HEK293 (cell line): ENCODE measurements around the gene CNTNAP5.

Source experiments
- CTCF ChIP-seq: fragments of 450-650 bp; formaldehyde crosslinking; IDR thresholded peaks from 2 replicates; pipeline ENCODE4 v1.5.1; 2016; ENCODE audit warnings: missing biosample characterization, missing genetic modification characterization
- ELK4 ChIP-seq: IDR thresholded peaks from 2 replicates; pipeline ENCODE4 v1.6.1; 2011; ENCODE audit warnings: mild to moderate bottlenecking, low read depth, low read length, borderline replicate concordance
- SP7 ChIP-seq: fragments of 450-650 bp; formaldehyde crosslinking; IDR thresholded peaks from 2 replicates; pipeline ENCODE4 v1.5.1; 2016; ENCODE audit warnings: missing biosample characterization, missing genetic modification characterization
- ZFP3 ChIP-seq: fragments of 450-650 bp; formaldehyde crosslinking; IDR thresholded peaks from 2 replicates; pipeline ENCODE4 v1.5.1; 2016; ENCODE audit warnings: low read depth, missing biosample characterization, missing genetic modification characterization
- ZNF121 ChIP-seq: fragments of 450-650 bp; formaldehyde crosslinking; IDR thresholded peaks from 2 replicates; pipeline ENCODE4 v1.5.1; 2016; ENCODE audit warnings: missing biosample characterization, missing genetic modification characterization
- ZNF133 ChIP-seq: fragments of 450-650 bp; formaldehyde crosslinking; IDR thresholded peaks from 2 replicates; pipeline ENCODE4 v1.5.1; 2016; ENCODE audit warnings: missing biosample characterization, missing genetic modification characterization
- ZNF138 ChIP-seq: fragments of 450-650 bp; formaldehyde crosslinking; IDR thresholded peaks from 2 replicates; pipeline ENCODE4 v1.5.1; 2016; ENCODE audit warnings: missing biosample characterization, missing genetic modification characterization, borderline replicate concordance
- ZNF214 ChIP-seq: fragments of 450-650 bp; formaldehyde crosslinking; IDR thresholded peaks from 2 replicates; pipeline ENCODE4 v1.5.1; 2017; ENCODE audit warnings: missing biosample characterization, mild to moderate bottlenecking, missing genetic modification characterization, borderline replicate concordance
- ZNF350 ChIP-seq: fragments of 450-650 bp; formaldehyde crosslinking; IDR thresholded peaks from 2 replicates; pipeline ENCODE4 v1.5.0; 2017; ENCODE audit warnings: missing biosample characterization, mild to moderate bottlenecking, missing genetic modification characterization
- ZNF362 ChIP-seq: fragments of 450-650 bp; formaldehyde crosslinking; IDR thresholded peaks from 2 replicates; pipeline ENCODE4 v1.5.1; 2016; ENCODE audit warnings: missing biosample characterization, missing genetic modification characterization
- ZNF558 ChIP-seq: fragments of 450-650 bp; formaldehyde crosslinking; IDR thresholded peaks from 2 replicates; pipeline ENCODE4 v1.5.1; 2016; ENCODE audit warnings: missing biosample characterization, missing genetic modification characterization
- ZNF639 ChIP-seq: fragments of 450-650 bp; formaldehyde crosslinking; IDR thresholded peaks from 2 replicates; pipeline ENCODE4 v1.5.1; 2016; ENCODE audit warnings: missing biosample characterization, missing genetic modification characterization
- ZNF776 ChIP-seq: fragments of 450-650 bp; formaldehyde crosslinking; IDR thresholded peaks from 2 replicates; pipeline ENCODE4 v1.5.0; 2017; ENCODE audit warnings: missing biosample characterization, missing genetic modification characterization, borderline replicate concordance
- ZNF785 ChIP-seq: fragments of 450-650 bp; formaldehyde crosslinking; IDR thresholded peaks from 2 replicates; pipeline ENCODE4 v1.5.1; 2016; ENCODE audit warnings: missing biosample characterization, missing genetic modification characterization

- TF ChIP-seq CTCF (tag by site-specific recombination) (no peak), ZNF133 (no peak), ZNF785 (tag by site-specific recombination) (no peak), ZNF776 (tag by site-specific recombination) (no peak), ZNF639 (tag by site-specific recombination) (no peak), ELK4 (no peak), ZNF362 (no peak), ZNF121 (no peak), ZNF350 (tag by site-specific recombination) (no peak), ZNF214 (tag by site-specific recombination) (no peak), ZNF558 (no peak), SP7 (tag by site-specific recombination) (no peak), ZFP3 (tag by site-specific recombination) (no peak), ZNF138 (no peak)
Observed at GRCh38 chr2:124402274-124402673, 377.2 kb downstream of the CNTNAP5 start.
